ENCODE data around the gene MLXIP.

The MLXIP gene

DNA sequence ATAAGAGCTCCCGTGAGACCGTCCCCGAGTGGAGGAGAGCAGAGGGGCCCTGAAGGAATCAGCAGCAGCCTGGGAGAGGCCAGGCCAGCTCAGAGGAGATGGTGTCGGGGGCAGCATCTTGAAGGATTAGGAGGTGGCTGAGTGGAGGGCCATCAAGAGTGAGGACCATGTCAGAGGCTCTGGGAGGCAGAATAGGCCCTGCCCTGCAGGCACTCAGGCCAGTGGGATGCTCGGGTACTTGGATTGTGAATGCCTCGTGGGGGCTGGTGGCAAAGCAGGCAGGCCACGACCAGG lies 47.7 kb downstream of the MLXIP start:
- Histone ChIP-seq H3K4me2 (ENCODE audit: low read depth, low read length, poor library complexity, severe bottlenecking) (no peak overlapping the region), H2AFZ (ENCODE audit: low read length) (no peak overlapping the region), H4K20me1 (ENCODE audit: insufficient read depth, low read length, poor library complexity, severe bottlenecking) (peaks cover 6% of the 10 kb centered on the region), H3K36me3 (ENCODE audit: insufficient read depth, low read length) (peaks cover 42% of the 10 kb centered on the region; the same call in 1 of the 2 replicates), H3F3A (ENCODE audit: low read depth) (no peaks in the 10 kb centered on the region), H3K9me2 (replicated peaks; ENCODE audit: low read depth, low read length) (no peaks in the 10 kb centered on the region), H3K27me3 (ENCODE audit: insufficient read depth, low read length, poor library complexity, severe bottlenecking) (no peaks in the 10 kb centered on the region), H3K79me2 (ENCODE audit: insufficient read depth, low read length) (peaks cover 35% of the 10 kb centered on the region), H3K4me3 (ENCODE audit: low read length, poor library complexity, severe bottlenecking) (no peak overlapping the region), H3K9ac (ENCODE audit: low read depth, low read length, poor library complexity, severe bottlenecking) (no peak overlapping the region), H3K4me1 (ENCODE audit: insufficient read depth, low read length, poor library complexity, severe bottlenecking) (no peaks in the 10 kb centered on the region), H3K9me3 (ENCODE audit: insufficient read depth, low read depth, low read length) (no peaks in the 10 kb centered on the region)
- no peak for TF ChIP-seq EZH2phosphoT487 (IDR thresholded peaks at IDR 0.05; ENCODE audit: borderline replicate concordance)
- TF ChIP-seq, protein P1, sequence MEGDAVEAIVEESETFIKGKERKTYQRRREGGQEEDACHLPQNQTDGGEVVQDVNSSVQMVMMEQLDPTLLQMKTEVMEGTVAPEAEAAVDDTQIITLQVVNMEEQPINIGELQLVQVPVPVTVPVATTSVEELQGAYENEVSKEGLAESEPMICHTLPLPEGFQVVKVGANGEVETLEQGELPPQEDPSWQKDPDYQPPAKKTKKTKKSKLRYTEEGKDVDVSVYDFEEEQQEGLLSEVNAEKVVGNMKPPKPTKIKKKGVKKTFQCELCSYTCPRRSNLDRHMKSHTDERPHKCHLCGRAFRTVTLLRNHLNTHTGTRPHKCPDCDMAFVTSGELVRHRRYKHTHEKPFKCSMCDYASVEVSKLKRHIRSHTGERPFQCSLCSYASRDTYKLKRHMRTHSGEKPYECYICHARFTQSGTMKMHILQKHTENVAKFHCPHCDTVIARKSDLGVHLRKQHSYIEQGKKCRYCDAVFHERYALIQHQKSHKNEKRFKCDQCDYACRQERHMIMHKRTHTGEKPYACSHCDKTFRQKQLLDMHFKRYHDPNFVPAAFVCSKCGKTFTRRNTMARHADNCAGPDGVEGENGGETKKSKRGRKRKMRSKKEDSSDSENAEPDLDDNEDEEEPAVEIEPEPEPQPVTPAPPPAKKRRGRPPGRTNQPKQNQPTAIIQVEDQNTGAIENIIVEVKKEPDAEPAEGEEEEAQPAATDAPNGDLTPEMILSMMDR (conservative IDR thresholded peaks at IDR 0.05; ENCODE audit: low read length), result no peak

- Histone ChIP-seq H3K4me3 (ENCODE audit: low read length, poor library complexity, severe bottlenecking) (no peak overlapping the region), H3K9me3 (ENCODE audit: insufficient read depth, low read depth, low read length) (no peaks in the 10 kb centered on the region), H3K9ac (ENCODE audit: low read depth, low read length, poor library complexity, severe bottlenecking) (no peak overlapping the region), H3F3A (ENCODE audit: low read depth) (no peaks in the 10 kb centered on the region), H3K4me1 (ENCODE audit: insufficient read depth, low read length, poor library complexity, severe bottlenecking) (no peaks in the 10 kb centered on the region), H3K9me2 (replicated peaks; ENCODE audit: low read depth, low read length) (no peaks in the 10 kb centered on the region), H2AFZ (ENCODE audit: low read length) (no peak overlapping the region), H4K20me1 (ENCODE audit: insufficient read depth, low read length, poor library complexity, severe bottlenecking) (peaks cover 6% of the 10 kb centered on the region), H3K36me3 (ENCODE audit: insufficient read depth, low read length) (peaks cover 47% of the 10 kb centered on the region; the same call in 1 of the 2 replicates), H3K4me2 (ENCODE audit: low read depth, low read length, poor library complexity, severe bottlenecking) (no peak overlapping the region), H3K79me2 (ENCODE audit: insufficient read depth, low read length) (peaks cover 29% of the 10 kb centered on the region), H3K27me3 (ENCODE audit: insufficient read depth, low read length, poor library complexity, severe bottlenecking) (no peaks in the 10 kb centered on the region)
- no peak for TF ChIP-seq EZH2phosphoT487 (IDR thresholded peaks at IDR 0.05; ENCODE audit: borderline replicate concordance)
- TF ChIP-seq, protein P1 (conservative IDR thresholded peaks at IDR 0.05; ENCODE audit: low read length), result no peak
Measured at GRCh38 chr12:122126713-122127597, 48.4 kb downstream of the MLXIP start.

- no peak overlapping the region for H2AFZ ChIP-seq (ENCODE audit: low read length)
- H3K9ac ChIP-seq (ENCODE audit: low read depth, low read length, poor library complexity, severe bottlenecking), result no peak overlapping the region
- H3K27me3 ChIP-seq (ENCODE audit: insufficient read depth, low read length, poor library complexity, severe bottlenecking), result no peaks in the 10 kb centered on the region
- no peak overlapping the region for H3K4me3 ChIP-seq (ENCODE audit: low read length, poor library complexity, severe bottlenecking)
- no peaks in the 10 kb centered on the region for H3F3A ChIP-seq (ENCODE audit: low read depth)
- TF ChIP-seq, protein P1 (conservative IDR thresholded peaks at IDR 0.05; ENCODE audit: low read length), result no peak
- no peak for TF ChIP-seq EZH2phosphoT487 (IDR thresholded peaks at IDR 0.05; ENCODE audit: borderline replicate concordance)
- H3K79me2 ChIP-seq (ENCODE audit: insufficient read depth, low read length), result peaks cover 26% of the 10 kb centered on the region
- no peaks in the 10 kb centered on the region for H3K4me1 ChIP-seq (ENCODE audit: insufficient read depth, low read length, poor library complexity, severe bottlenecking)
- no peaks in the 10 kb centered on the region for H3K9me2 ChIP-seq (replicated peaks; ENCODE audit: low read depth, low read length)
- H4K20me1 ChIP-seq (ENCODE audit: insufficient read depth, low read length, poor library complexity, severe bottlenecking), result peaks cover 5% of the 10 kb centered on the region
- H3K36me3 ChIP-seq (ENCODE audit: insufficient read depth, low read length), result peaks cover 56% of the 10 kb centered on the region; the same call in 1 of the 2 replicates
- no peak overlapping the region for H3K4me2 ChIP-seq (ENCODE audit: low read depth, low read length, poor library complexity, severe bottlenecking)
- H3K9me3 ChIP-seq (ENCODE audit: insufficient read depth, low read depth, low read length), result no peaks in the 10 kb centered on the region
Measured at GRCh38 chr12:122127839-122128238, 49.3 kb downstream of the MLXIP start.

All from Loucy (cell line).